OCI-LY3 (cell line): Measurements from ENCODE around the gene RAB12.

ENCODE experiments used
- H2AFZ ChIP-seq: fragments of 200-600, 300-600 bp; shearing (Covaris generic); 2 replicates; pipeline ENCODE4 v1.6.0; 2014; ENCODE audit warnings: antibody characterized with exemption, low read depth, low read length
- H3K27ac ChIP-seq: fragments of 200-600, 300-600 bp; sonication (generic); 2 replicates; pipeline ENCODE4 v1.5.1; 2014; ENCODE audit warnings: mild to moderate bottlenecking, low read length, moderate library complexity, mixed read lengths
- H3K27me3 ChIP-seq: fragments of 200-600, 300-600 bp; sonication (generic); 2 replicates; pipeline ENCODE4 v1.6.1; 2014; ENCODE audit warnings: low read depth, low read length, mixed read lengths
- H3K36me3 ChIP-seq: fragments of 200-600, 300-600 bp; sonication (generic); replicated peaks from 2 replicates; pipeline ENCODE3; 2014; ENCODE audit warnings: low read depth, low read length, mixed read lengths
- H3K4me1 ChIP-seq: fragments of 300-600, 200-600 bp; sonication (generic); 2 replicates; pipeline ENCODE4 v1.6.1; 2014; ENCODE audit warnings: low read length, mixed read lengths
- H3K4me2 ChIP-seq: fragments of 200-600, 300-600 bp; sonication (generic); 2 replicates; pipeline ENCODE4 v1.6.1; 2014; ENCODE audit warnings: low read length, mixed read lengths
- H3K4me3 ChIP-seq: fragments of 300-600, 200-600 bp; sonication (generic); 2 replicates; pipeline ENCODE4 v1.5.1; 2014; ENCODE audit warnings: antibody characterized with exemption, mild to moderate bottlenecking, low read length, moderate library complexity
- H3K79me2 ChIP-seq: fragments of 300-600, 200-600 bp; shearing (Covaris generic); 2 replicates; pipeline ENCODE4 v1.6.1; 2014; ENCODE audit warnings: mild to moderate bottlenecking, low read length, mixed read lengths
- H3K9ac ChIP-seq: fragments of 300-600, 200-600 bp; shearing (Covaris generic); 2 replicates; pipeline ENCODE4 v1.6.0; 2014; ENCODE audit warnings: mild to moderate bottlenecking, low read length, moderate library complexity
- H3K9me3 ChIP-seq: fragments of 200-600, 300-600 bp; shearing (Covaris generic); 2 replicates; pipeline ENCODE4 v1.6.1; 2014; ENCODE audit warnings: low read length, mixed read lengths; ENCODE audit not compliant: insufficient read depth
- H4K20me1 ChIP-seq: fragments of 200-600, 300-600 bp; sonication (generic); 2 replicates; pipeline ENCODE4 v1.6.1; 2016; ENCODE audit warnings: low read length, mixed read lengths; ENCODE audit not compliant: insufficient read depth
- EZH2phosphoT487 ChIP-seq: fragments of 200-600 bp; shearing (Covaris generic); IDR thresholded peaks from 2 replicates; pipeline ENCODE4 v1.6.1; 2018; ENCODE audit warnings: antibody characterized with exemption, mixed run types, low read depth
- TF ChIP-seq, protein P1 (sequence below): fragments of 200-600, 300-600 bp; sonication (generic); IDR thresholded peaks from 2 replicates; pipeline ENCODE4 v1.5.1; 2014; ENCODE audit warnings: antibody characterized with exemption, low read length, low read depth

The RAB12 gene

DNA sequence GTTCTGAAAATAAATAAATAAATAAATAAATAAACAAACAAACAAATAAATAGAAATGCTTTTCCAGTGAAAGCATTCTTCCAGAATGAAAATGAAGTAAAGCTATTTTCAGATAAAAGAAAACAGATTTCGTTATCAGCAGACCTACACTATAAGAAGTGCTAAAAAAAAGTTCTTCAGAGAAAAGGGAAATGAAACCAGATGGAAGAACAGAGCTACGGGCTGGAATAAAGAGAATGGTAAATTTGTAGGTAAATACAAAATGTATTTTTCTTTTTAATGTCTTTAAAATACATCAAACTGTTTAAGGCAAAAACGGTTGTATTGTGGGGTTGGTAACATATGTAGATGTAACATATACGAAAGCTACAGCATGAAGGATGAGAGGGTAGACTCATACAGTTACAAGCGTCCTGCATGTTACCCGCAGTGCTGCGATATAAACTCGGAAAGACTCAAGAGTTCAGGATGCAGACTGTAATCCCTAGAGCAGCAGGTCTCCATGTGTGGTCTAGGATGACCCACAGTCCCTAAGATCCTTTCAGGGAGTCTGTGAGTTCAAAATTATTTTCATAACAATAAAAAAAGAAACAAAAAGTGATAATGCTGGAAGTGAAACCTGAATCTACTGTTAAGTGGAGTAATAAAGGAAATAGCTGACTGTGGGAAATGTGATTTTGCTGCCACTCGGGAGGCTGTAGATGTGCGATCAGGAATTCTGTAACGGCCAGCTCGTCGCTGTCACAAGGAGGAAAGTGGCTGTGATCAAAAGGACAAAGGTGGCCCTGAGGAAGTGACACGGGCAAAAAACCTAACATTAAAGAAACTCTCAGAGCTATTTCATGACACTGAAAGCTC lies 5.3 kb upstream of the RAB12 start:
- H3K36me3 ChIP-seq, result no peaks in the 10 kb centered on the region
- H2AFZ ChIP-seq, result peak overlapping the region; percentile 43; the same call in 1 of the 2 replicates
- H3K4me2 ChIP-seq, result peak overlapping the region; percentile 66
- H3K4me1 ChIP-seq, result peaks cover 31% of the 10 kb centered on the region
- H3K27me3 ChIP-seq, result peaks cover 33% of the 10 kb centered on the region
- no peaks in the 10 kb centered on the region for H4K20me1 ChIP-seq
- H3K79me2 ChIP-seq, result no peaks in the 10 kb centered on the region
- H3K9me3 ChIP-seq, result no peaks in the 10 kb centered on the region
- no peak overlapping the region for H3K9ac ChIP-seq
- H3K4me3 ChIP-seq, result peak overlapping the region; percentile 73
- no peak for TF ChIP-seq EZH2phosphoT487
- TF ChIP-seq, protein P1, sequence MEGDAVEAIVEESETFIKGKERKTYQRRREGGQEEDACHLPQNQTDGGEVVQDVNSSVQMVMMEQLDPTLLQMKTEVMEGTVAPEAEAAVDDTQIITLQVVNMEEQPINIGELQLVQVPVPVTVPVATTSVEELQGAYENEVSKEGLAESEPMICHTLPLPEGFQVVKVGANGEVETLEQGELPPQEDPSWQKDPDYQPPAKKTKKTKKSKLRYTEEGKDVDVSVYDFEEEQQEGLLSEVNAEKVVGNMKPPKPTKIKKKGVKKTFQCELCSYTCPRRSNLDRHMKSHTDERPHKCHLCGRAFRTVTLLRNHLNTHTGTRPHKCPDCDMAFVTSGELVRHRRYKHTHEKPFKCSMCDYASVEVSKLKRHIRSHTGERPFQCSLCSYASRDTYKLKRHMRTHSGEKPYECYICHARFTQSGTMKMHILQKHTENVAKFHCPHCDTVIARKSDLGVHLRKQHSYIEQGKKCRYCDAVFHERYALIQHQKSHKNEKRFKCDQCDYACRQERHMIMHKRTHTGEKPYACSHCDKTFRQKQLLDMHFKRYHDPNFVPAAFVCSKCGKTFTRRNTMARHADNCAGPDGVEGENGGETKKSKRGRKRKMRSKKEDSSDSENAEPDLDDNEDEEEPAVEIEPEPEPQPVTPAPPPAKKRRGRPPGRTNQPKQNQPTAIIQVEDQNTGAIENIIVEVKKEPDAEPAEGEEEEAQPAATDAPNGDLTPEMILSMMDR, result no peak
- H3K27ac ChIP-seq, result no peak overlapping the region

GRCh38 chr18:8605974-8606373 lies 3.3 kb upstream of the RAB12 start:
- peaks cover 23% of the 10 kb centered on the region for H3K27me3 ChIP-seq
- TF ChIP-seq, protein P1, result no peak
- TF ChIP-seq EZH2phosphoT487, result no peak

DNA sequence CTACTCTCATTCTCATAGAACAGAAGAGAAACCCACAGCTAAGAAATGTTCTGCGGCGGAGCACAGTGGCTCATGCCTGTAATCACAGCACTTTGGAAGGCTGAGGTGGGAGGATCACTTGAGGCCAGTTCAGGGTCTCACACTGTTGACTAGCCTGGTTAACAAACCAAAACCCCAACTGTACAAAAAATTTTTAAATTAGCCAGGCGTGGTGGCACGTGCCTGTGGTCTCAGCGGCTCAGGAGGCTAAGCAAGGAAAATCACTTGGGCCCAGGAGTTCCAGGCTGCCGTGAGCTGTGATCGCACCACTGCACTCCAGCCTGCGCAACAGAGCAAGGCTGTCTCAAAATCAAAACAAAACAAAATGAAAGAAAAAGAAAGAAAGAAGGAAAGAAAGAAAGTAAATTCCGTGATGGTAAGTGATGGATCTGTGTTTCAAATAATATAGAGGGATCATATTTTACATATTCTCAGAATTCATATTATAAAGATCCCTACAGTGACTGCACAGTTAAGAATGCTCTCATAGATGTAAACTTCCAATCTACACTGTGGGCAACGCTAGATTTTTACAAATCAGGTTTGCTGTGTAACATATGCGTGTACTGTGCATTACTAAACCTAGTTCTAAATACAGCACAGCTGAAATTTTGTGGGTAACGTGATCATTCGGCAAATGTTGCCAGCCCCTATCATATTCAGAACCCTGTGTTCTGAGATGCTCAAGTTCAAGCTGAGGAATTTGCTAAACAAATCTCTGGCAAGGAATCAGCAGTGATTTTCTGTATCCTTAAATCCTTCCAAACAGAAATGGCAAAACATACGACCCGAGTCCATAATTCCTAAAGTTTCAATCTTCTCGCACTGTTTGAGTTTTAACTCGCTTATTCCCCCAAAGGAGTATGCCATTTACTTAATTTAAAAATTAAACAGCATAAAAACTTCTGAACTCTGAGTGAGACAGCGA lies 1.2 kb upstream of the RAB12 start:
- Histone ChIP-seq H4K20me1 (peaks cover 30% of the 10 kb centered on the region), H3K27ac (no peak overlapping the region), H3K4me1 (peaks cover 24% of the 10 kb centered on the region), H2AFZ (peak overlapping the region; percentile 90), H3K79me2 (peaks cover 37% of the 10 kb centered on the region), H3K9me3 (no peaks in the 10 kb centered on the region), H3K4me3 (peak overlapping the region; percentile 75), H3K36me3 (peaks cover 7% of the 10 kb centered on the region), H3K27me3 (peaks cover 17% of the 10 kb centered on the region), H3K9ac (peak overlapping the region; percentile 67), H3K4me2 (peak overlapping the region; percentile 86)
- TF ChIP-seq, protein P1, result 0 out of 2 replicates have a peak, but pooled peaks have one; percentile 6
- no peak for TF ChIP-seq EZH2phosphoT487

More at GRCh38 chr18:8605974-8606373, 3.3 kb upstream of the RAB12 start:
- H3K4me2 ChIP-seq, result no peak overlapping the region
- no peak overlapping the region for H3K9ac ChIP-seq
- no peak overlapping the region for H2AFZ ChIP-seq
- no peak overlapping the region for H3K4me3 ChIP-seq
- no peaks in the 10 kb centered on the region for H3K9me3 ChIP-seq
- no peak overlapping the region for H3K27ac ChIP-seq
- no peaks in the 10 kb centered on the region for H3K36me3 ChIP-seq
- H3K4me1 ChIP-seq, result peaks cover 32% of the 10 kb centered on the region
- H3K79me2 ChIP-seq, result peaks cover 16% of the 10 kb centered on the region
- peaks cover 12% of the 10 kb centered on the region for H4K20me1 ChIP-seq
